Measurements from ENCODE around the gene DAND5. TPM values are rescaled to one million over a fixed set of nuclear protein-coding genes. Genes with fewer than 3 reads are reported as not detected.

Gene DAND5
- total RNA-seq, 2 experiments from 2014 or later: not detected

DNA sequence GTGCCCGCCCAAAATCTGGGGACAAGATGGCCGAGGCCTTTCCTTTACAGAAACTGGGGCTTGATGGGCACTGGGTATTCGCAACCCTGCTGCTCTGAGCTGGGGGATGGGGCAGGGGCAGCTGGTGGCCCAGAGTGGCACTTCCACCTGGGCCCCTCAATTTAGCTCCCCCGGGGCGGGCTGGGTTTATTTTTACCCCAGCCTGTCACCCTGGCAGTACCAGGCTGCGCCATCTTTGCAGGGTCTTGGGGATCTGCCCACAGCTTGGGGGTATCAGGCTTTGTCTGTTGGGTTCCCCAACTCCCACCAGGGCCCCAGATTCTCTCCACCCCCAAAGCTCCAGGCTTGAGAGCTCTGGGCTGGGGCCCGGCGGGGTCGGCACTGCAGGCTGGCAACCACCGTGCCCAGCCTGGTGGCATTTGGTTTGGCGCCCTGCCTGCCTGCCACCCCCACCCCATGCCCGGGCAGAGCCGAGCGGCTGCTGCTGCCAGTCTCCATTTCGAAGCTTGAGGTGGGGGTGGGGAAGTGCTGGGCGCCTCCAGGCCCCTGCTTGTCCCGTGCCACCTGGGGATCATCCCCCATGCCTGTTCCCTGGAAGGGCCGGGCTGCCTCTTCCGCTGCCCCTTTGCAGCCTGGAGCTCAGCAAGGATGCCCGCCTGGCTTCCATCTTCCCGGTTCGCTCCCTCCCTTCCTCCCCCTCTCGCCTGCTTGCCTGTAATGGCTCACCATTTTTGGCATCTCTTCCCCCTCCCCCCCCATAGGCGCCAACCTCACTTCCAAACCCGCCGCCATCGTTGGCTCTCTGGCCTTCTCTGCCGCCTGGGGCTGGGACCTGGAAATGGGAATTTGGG lies 37.3 kb downstream of the DAND5 start:
- Mint-ChIP-seq H3K36me3 (no peaks in the 10 kb centered on the region), H3K27me3 (peaks cover 14% of the 10 kb centered on the region), H3K9me3 (no peaks in the 10 kb centered on the region), H3K4me1 (no peaks in the 10 kb centered on the region), H3K27ac (no peak overlapping the region), H3K4me3 (no peak overlapping the region)
- ATAC-seq (ENCODE audit: low read depth) (no peak), DNase-seq (no peak)
- POLR2A ChIA-PET: interaction anchor here (0.6 kb wide), 2 partner anchors 9 to 68 kb away, joined by 3 to 4 read pairs; no protein-coding TSS in a partner anchor

DNA sequence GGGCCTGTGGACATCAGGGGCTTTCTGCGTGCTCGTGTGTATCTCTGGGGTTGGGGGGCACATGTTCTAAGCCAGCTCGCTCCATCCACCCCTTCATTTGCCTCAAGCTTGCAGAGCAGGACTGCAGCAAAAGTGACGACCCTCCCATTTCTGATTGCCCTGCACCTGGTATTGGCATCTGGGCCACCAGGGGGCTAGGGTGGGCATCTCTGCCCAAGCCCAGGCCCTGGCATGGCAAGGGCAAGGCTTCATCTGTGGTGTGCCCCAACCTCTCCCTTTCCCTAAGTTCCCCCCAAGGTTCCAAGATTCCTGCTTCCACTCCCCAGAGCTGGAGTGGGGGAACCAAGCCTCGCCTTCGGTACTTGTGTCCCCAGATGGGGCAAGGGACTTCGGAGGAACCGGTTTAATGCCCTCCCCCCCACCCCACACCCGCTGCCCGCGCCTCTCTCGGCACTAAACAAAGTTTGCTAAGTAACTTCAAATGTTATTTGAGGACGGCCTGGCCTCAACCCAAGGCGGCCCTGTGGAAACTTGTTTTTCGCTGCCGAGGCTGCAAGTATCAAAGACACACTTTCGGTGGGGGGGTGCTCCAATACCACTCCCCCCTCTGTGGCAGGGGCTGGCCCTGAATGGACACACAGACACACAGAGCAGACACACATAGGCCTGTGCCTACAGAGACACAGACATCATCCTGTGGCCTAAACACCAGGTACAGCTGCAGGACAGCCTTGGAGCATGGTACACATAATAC lies 38.1 kb downstream of the DAND5 start:
- H3K27me3 Mint-ChIP-seq: peaks cover 21% of the 10 kb centered on the region
- peaks cover under 1% of the 10 kb centered on the region for H3K4me1 Mint-ChIP-seq
- H3K9me3 Mint-ChIP-seq: no peaks in the 10 kb centered on the region
- H3K36me3 Mint-ChIP-seq: no peaks in the 10 kb centered on the region
- no peak overlapping the region for H3K4me3 Mint-ChIP-seq
- DNase-seq (no peak), ATAC-seq (ENCODE audit: low read depth) (no peak)
- POLR2A ChIA-PET: interaction anchor here (0.6 kb wide), 1 partner anchor 68 kb away, joined by 3 read pairs; no protein-coding TSS in a partner anchor
- no peak overlapping the region for H3K27ac Mint-ChIP-seq

DNA sequence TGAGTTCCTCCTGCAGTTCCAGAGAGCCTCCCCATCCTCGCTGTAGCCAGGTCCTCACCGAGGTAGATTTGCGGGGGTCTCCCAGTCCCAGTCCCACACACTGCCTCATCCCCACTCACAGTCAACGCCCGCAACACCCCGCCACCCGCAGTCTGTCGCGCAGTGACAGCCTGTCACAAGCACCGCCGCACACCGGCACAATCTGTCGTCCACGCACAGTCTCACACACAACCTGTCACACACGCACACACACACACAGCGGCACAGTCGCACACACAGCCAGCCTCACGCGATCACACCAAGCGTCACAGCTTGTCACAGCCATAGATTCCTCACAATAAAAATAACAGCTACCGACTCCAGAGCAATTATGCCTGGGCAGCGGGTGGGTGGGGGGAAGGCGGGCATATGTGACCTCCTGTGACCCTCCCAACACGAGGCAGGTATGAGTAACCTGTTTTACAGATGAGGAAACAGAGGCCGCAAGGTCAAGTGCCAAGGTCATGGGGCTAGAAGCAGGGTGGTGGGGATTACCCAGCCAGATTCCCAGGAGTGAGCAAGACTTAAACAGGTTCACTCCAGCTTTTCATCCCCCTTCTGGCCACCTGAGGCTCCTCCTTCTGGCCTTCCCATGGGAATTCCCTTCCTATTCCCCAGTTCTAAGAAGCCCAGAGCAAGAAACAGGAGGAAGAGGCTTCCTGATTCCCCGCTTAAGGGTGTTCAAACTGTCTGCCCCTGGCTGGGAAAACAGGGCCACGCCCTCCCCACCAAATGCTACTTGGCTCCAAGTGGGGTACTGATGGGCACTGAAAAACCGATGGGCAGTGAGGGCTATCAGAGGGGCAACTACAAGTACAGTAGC lies 39.8 kb downstream of the DAND5 start:
- ATAC-seq (ENCODE audit: low read depth) (no peak), DNase-seq (no peak)
- Mint-ChIP-seq H3K4me1 (peaks cover 12% of the 10 kb centered on the region), H3K36me3 (peaks cover 3% of the 10 kb centered on the region), H3K4me3 (no peak overlapping the region), H3K9me3 (no peaks in the 10 kb centered on the region), H3K27ac (no peak overlapping the region), H3K27me3 (peaks cover 38% of the 10 kb centered on the region)
- POLR2A ChIA-PET: no interaction called here

DNA sequence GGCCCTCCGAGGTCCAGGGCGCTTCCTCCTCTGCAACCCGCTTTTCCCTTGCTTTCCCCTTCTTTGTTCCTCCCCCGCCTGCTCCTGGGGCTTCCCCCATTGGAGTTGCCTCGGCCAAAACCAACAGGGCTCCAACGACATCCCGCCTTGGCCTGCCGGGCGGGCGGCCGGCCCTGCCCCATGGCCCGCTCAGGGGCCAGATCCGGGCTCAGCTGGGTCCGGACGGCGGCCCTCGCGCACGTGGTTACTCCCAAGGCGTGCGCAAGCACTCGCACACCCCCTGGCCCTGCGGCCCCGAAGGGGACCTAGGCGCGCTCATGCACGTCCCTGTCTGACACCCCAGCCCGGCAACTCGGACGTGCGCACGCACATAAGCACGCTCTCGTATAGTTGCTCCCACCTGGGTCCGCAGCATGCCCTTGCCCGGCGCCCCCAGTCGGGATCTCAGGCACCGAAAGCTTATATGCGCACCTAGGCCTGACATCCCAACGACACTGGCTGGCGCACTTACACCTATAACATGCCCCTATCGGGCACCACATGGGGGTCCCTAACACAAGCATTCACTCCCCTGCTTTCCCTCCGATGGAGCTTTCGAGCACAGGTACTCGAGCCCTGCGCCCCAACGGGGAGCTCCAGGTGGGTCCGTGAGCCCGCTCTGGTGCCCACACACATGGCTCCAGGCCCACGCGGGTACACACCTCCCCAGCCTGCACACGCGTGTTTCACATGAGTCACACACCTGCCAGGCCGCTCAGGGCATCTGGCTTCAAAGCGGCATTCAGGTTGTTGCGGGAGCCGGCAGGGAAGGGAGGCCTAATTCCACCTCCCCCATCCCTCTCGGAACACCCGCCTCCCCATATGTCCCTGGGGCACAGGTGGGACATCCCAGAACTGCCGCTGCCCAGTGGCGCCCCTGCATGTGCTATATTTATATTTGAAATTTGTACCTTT lies 40.9 kb downstream of the DAND5 start:
- no peak for DNase-seq
- no peaks in the 10 kb centered on the region for H3K9me3 Mint-ChIP-seq
- H3K27me3 Mint-ChIP-seq: peaks cover 47% of the 10 kb centered on the region
- POLR2A ChIA-PET: interaction anchor here (0.5 kb wide), 1 partner anchor 44 kb away, joined by 3 read pairs; no protein-coding TSS in a partner anchor
- H3K4me1 Mint-ChIP-seq: peaks cover 17% of the 10 kb centered on the region
- H3K36me3 Mint-ChIP-seq: peaks cover 3% of the 10 kb centered on the region
- H3K27ac Mint-ChIP-seq: no peak overlapping the region
- ATAC-seq (ENCODE audit: low read depth): no peak
- no peak overlapping the region for H3K4me3 Mint-ChIP-seq

DNA sequence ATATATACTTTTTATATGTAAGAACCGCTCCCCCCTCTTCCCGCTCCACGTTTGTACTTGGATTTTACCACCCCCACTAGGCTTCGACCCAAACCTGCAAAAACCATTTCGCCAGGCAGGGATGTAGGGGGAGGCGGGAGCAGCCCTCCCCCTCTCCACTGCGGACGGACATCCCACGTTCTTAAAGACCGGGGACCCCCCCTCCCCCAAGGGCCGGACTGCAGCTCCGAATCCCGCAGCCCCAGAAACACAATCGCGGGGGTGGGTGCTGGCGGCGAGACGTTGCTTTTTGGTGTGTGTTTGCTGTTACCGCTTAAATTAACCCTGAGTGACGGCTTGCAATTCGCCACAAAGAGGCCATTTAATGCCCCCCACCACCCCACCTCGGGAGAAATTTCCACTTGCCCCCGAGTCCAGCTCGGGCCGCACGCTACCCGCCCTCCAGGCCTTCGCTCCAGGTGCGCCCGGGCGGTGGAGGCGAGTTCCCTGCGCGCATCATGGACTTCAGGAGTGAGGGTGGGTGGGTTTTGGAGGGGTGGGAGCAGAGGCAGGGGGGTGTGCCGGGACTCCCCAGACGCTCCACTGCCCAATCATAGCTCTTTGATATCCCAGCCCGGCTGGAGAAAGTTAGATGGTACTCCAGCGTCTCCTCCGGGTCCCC lies 41.7 kb downstream of the DAND5 start:
- Mint-ChIP-seq H3K9me3 (no peaks in the 10 kb centered on the region), H3K4me1 (peaks cover 19% of the 10 kb centered on the region), H3K4me3 (no peak overlapping the region), H3K36me3 (peaks cover 3% of the 10 kb centered on the region), H3K27ac (no peak overlapping the region), H3K27me3 (peaks cover 53% of the 10 kb centered on the region)
- ATAC-seq (ENCODE audit: low read depth): no peak
- POLR2A ChIA-PET: interaction anchor here (0.5 kb wide), 1 partner anchor 45 kb away, joined by 3 read pairs; no protein-coding TSS in a partner anchor
- no peak for DNase-seq

DNA sequence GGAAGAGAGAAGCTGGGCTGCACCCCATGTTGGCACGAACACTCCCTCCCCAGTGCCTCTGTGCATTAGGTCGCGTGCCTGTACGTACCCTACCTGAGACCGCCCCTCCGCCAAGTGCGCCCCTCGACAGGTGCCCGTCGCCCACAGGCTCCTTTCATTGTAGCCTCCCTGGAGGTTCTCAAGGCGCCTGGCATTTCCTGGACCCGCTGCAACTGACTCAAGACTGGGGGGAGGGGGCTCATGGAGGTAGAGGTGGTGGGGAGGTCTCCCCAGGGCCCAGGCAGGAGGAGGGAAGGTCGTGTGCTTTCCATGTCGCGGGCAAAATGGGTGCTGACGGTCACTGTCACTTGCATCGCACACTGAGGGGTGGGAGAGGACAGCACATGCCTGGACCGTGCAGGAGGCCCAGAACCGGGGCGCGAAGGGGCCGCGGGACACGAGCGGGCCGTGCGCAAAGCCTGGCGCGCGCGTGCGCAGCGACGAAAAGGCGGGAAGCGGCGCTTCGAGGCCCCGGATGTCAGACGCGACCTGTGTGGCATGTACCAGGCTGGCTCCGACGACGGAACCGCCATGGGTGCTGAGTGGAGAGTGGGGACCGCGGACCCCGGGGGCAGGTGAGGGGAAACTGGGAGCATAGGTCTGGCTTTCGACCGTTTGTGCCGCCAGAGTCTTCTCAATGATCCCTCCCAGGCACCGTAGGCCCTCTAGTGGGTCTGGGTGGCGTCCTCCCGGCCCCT lies 42.4 kb downstream of the DAND5 start:
- DNase-seq (no peak), ATAC-seq (ENCODE audit: low read depth) (no peak)
- peaks cover 19% of the 10 kb centered on the region for H3K4me1 Mint-ChIP-seq
- H3K27me3 Mint-ChIP-seq: peaks cover 59% of the 10 kb centered on the region
- H3K36me3 Mint-ChIP-seq: peaks cover 3% of the 10 kb centered on the region
- H3K27ac Mint-ChIP-seq: no peak overlapping the region
- POLR2A ChIA-PET: no interaction called here
- H3K9me3 Mint-ChIP-seq: no peaks in the 10 kb centered on the region
- no peak overlapping the region for H3K4me3 Mint-ChIP-seq

DNA sequence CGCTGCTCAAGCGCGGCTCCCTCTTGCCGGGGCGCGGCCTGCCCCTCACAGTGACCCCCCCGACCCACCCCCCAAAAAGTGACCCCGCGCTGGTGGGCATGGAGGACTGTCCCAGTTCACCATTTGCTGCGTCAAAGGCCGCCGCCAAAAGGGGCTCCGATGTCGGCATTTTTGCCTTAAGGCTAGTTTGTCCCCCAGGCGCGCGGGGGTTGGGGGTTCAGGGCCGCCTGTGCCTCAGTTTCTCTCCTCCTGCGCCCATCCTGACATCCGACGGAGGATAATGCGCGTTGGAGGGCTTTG lies 43.0 kb downstream of the DAND5 start:
- peaks cover 3% of the 10 kb centered on the region for H3K36me3 Mint-ChIP-seq
- peak overlapping the region; percentile 89 for H3K4me3 Mint-ChIP-seq
- no peak overlapping the region for H3K27ac Mint-ChIP-seq
- DNase-seq (no peak), ATAC-seq (ENCODE audit: low read depth) (no peak)
- peaks cover 19% of the 10 kb centered on the region for H3K4me1 Mint-ChIP-seq
- H3K9me3 Mint-ChIP-seq: no peaks in the 10 kb centered on the region
- POLR2A ChIA-PET: no interaction called here
- H3K27me3 Mint-ChIP-seq: peaks cover 61% of the 10 kb centered on the region

DNA sequence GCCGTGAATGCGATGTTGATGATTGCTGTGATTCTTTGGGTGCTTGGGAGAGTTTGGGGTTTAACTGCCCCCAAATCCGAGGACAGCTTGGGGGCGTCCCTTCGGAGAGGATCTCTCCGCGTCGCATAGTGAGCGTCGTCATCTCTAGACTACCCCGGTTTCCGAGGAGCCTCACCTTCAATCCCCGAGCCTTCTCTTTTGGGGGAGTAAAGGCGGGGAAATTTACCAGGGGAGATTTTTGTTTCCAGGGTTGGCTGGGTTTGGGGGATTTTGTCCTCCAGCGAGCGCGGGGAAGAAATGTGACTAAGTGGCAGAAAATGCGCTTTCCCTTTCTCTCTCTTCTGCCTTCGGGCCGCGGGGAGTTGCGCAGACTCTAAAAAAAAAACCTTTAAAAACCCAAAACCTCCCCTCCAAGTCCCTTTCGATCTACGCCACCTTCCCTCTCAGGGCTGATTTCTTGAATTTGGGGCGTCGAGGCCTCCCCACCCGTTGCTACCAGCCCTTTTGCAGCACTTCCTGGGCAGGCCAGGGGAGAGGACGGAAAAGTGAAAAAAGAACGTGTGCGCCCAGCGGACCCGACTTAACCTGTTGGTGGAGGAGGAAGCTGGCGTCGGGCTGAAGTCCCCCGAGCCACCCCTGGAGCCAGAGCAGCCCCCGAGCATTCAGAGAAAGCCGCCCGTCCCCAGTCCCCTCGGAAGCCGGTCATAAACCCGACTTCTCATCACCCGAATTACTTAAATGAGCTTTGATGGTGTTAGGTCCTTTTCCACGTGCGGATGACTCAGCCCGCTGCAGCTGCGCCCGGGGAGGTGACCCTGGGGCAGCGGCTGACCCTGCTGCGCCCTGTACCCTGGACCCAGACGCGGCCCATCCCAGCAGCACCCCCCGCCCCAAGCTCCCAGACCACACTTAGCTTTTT lies 43.6 kb downstream of the DAND5 start:
- peaks cover 3% of the 10 kb centered on the region for H3K36me3 Mint-ChIP-seq
- POLR2A ChIA-PET: no interaction called here
- H3K4me3 Mint-ChIP-seq: peak overlapping the region; percentile 89
- H3K27me3 Mint-ChIP-seq: peaks cover 67% of the 10 kb centered on the region
- peaks cover 19% of the 10 kb centered on the region for H3K4me1 Mint-ChIP-seq
- H3K27ac Mint-ChIP-seq: peak overlapping the region; percentile 76
- peak; percentile 55 for ATAC-seq (ENCODE audit: low read depth)
- DNase-seq: no peak
- H3K9me3 Mint-ChIP-seq: no peaks in the 10 kb centered on the region

DNA sequence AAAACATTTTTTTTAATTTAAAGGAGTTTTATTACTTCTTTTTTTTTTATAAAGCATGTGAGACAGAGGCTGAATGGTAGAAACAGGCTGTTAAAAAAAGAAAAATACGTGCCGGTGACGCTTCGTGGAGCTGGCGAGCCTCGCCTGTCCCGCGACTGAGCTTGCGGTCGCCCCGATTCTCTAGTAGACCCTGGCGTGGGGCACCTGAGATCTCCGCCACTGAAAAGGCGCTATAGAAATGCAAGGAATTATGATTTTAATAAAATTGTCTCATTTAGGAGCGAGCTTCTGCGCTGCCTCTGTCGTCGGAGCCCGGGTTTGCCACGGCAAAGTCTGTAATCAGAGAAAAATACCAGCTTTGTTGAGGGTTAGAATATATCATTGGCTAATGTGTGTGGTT lies 44.3 kb downstream of the DAND5 start:
- Mint-ChIP-seq H3K36me3 (peaks cover 3% of the 10 kb centered on the region), H3K27ac (no peak overlapping the region), H3K9me3 (no peaks in the 10 kb centered on the region), H3K4me3 (peak overlapping the region; percentile 56), H3K27me3 (peaks cover 68% of the 10 kb centered on the region), H3K4me1 (peaks cover 19% of the 10 kb centered on the region)
- DNase-seq: no peak
- POLR2A ChIA-PET: interaction anchor here (0.6 kb wide), 1 partner anchor 10 kb away, joined by 3 read pairs; no protein-coding TSS in a partner anchor
- no peak for ATAC-seq (ENCODE audit: low read depth)

DNA sequence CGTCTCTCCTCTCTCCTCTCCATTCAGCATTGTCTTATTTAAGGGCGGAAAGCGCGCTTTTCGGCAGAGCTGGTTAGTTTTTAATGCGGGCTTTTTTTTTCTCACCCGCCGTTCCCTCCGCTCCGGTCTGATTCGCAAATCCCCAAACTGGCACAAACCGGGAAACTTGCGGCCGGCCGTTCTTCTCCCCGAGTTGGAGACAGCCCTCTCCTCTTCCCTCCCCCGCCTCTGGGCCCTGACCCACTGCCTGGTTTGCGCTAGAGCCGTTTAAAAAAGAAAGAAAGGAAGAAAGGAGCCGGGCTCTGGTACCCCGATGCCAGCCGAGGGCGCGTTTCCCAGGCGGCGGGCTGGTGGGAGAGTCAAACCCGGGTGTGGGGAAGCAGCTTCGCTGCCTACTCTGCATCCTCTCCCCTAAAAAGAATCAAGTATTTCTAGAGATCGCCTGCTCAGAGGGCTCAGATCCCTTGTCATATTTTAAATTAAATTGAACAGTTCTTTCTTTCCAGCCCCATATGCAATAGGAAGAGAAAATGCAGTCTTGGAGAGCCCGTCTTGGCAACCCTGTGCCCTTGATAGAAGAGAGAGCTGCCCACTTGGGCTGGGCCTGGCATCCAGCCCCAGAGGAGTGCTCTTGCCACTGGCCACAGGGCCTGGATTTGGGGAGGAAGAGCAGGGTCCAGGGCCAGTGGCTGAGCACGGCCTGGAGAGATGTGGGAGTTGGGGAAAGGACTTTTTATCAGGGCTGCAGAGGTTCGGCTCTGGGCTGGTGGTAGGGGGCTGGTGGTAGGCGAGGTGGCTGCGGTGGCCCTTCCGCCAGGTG lies 44.9 kb downstream of the DAND5 start:
- POLR2A ChIA-PET: interaction anchor here (0.6 kb wide), 1 partner anchor 9 kb away, joined by 3 read pairs; no protein-coding TSS in a partner anchor
- Mint-ChIP-seq H3K27me3 (peaks cover 64% of the 10 kb centered on the region), H3K4me1 (peaks cover 19% of the 10 kb centered on the region), H3K9me3 (no peaks in the 10 kb centered on the region), H3K27ac (no peak overlapping the region), H3K36me3 (peaks cover 3% of the 10 kb centered on the region), H3K4me3 (peak overlapping the region; percentile 56)
- no peak for ATAC-seq (ENCODE audit: low read depth)
- DNase-seq: no peak

All from activated naive CD8-positive, alpha-beta T cell treated with anti-CD3 and anti-CD28 coated beads, Interleukin-2, amount 10 ng/mL, durations not matched to agents 7 days and 5 days (primary cell).